Activated CD8-positive, alpha-beta T cell treated with anti-CD3 and anti-CD28 coated beads, Interleukin-2, amount 10 ng/mL, durations not matched to agents 7 days and 5 days (primary cell): ENCODE results near the gene DERA. TPM values are rescaled to one million over a fixed set of nuclear protein-coding genes. Genes with fewer than 3 reads are reported as not detected.
"Not testable (repeated sequence)": the region's sequence is repeated elsewhere in the genome, so short reads cannot be mapped to it uniquely, and the experiment has no call there.

Experiments used
- ATAC-seq: fragments of 150-1000 bp; cut with Tn5 transposase; one replicate; pipeline ENCODE4 v1.10.0; 2021; ENCODE audit warnings: moderate library complexity
- CTCF ChIA-PET: fragments of 350-600 bp; sonication (Branson Sonifier 250); formaldehyde crosslinking; loops from one replicate; lab custom pipeline; 2021; ENCODE audit warnings: antibody characterized with exemption; lab: Charles Lee
- POLR2A ChIA-PET: fragments of 350-600 bp; sonication (Branson Sonifier 250); formaldehyde crosslinking; loops from one replicate; lab custom pipeline; 2021; ENCODE audit warnings: antibody characterized with exemption; lab: Charles Lee
- DNase-seq: peaks from one replicate; pipeline ENCODE4 v3.0.0-alpha.2; 2020
- H3K27ac Mint-ChIP-seq: one replicate; pipeline ENCODE4 v1.8.0; 2021; ENCODE audit warnings: mild to moderate bottlenecking, mixed read lengths
- H3K27me3 Mint-ChIP-seq: one replicate; pipeline ENCODE4 v1.8.0; 2021; ENCODE audit warnings: low read depth, mixed read lengths
- H3K36me3 Mint-ChIP-seq: one replicate; pipeline ENCODE4 v1.8.0; 2021; ENCODE audit warnings: low read depth, mixed read lengths
- H3K4me1 Mint-ChIP-seq: one replicate; pipeline ENCODE4 v1.8.0; 2021; ENCODE audit warnings: low read depth, mixed read lengths
- H3K4me3 Mint-ChIP-seq: one replicate; pipeline ENCODE4 v1.8.0; 2021; ENCODE audit warnings: mild to moderate bottlenecking, mixed read lengths
- H3K9me3 Mint-ChIP-seq: one replicate; pipeline ENCODE4 v1.8.0; 2022; ENCODE audit warnings: mixed read lengths; ENCODE audit not compliant: insufficient read depth
- total RNA-seq, 2 experiments: library from RNA; stranded (reverse); gene quantifications; one replicate each; pipeline ENCODE4 v1.2.3, GENCODE V29; 2021

The DERA gene
- total RNA-seq, 2 experiments from 2014 or later, result 23.1 to 27.7 TPM

- H3K4me1 Mint-ChIP-seq, result no peaks in the 10 kb centered on the region
- peaks cover 7% of the 10 kb centered on the region for H3K9me3 Mint-ChIP-seq
- H3K36me3 Mint-ChIP-seq, result no peaks in the 10 kb centered on the region
- no peak overlapping the region for H3K4me3 Mint-ChIP-seq
- ATAC-seq (no peak), DNase-seq (no peak)
- POLR2A ChIA-PET, result no interaction called here
- CTCF ChIA-PET, result no interaction called here
- no peak overlapping the region for H3K27ac Mint-ChIP-seq
- H3K27me3 Mint-ChIP-seq, result no peaks in the 10 kb centered on the region
Measured at GRCh38 chr12:16056910-16057309, 145.8 kb downstream of the DERA start.

- H3K9me3 Mint-ChIP-seq, H3K27me3 Mint-ChIP-seq, H3K4me3 Mint-ChIP-seq, POLR2A ChIA-PET, DNase-seq, H3K27ac Mint-ChIP-seq, ATAC-seq, H3K4me1 Mint-ChIP-seq, H3K36me3 Mint-ChIP-seq, CTCF ChIA-PET: not testable (repeated sequence)
Measured at GRCh38 chr12:16057351-16057751, 146.2 kb downstream of the DERA start.

GRCh38 chr12:16062611-16063010 lies 151.5 kb downstream of the DERA start:
- POLR2A ChIA-PET, result no interaction called here
- no peaks in the 10 kb centered on the region for H3K9me3 Mint-ChIP-seq
- H3K4me1 Mint-ChIP-seq, result no peaks in the 10 kb centered on the region
- no peaks in the 10 kb centered on the region for H3K27me3 Mint-ChIP-seq
- H3K36me3 Mint-ChIP-seq, result no peaks in the 10 kb centered on the region
- DNase-seq (no peak), ATAC-seq (no peak)
- no peak overlapping the region for H3K4me3 Mint-ChIP-seq
- no peak overlapping the region for H3K27ac Mint-ChIP-seq
- CTCF ChIA-PET, result no interaction called here

- ATAC-seq (no peak), DNase-seq (no peak)
- Mint-ChIP-seq H3K27me3 (no peaks in the 10 kb centered on the region), H3K27ac (no peak overlapping the region), H3K4me3 (no peak overlapping the region), H3K4me1 (no peaks in the 10 kb centered on the region), H3K9me3 (no peaks in the 10 kb centered on the region), H3K36me3 (no peaks in the 10 kb centered on the region)
- ChIA-PET CTCF (no interaction called here), POLR2A (no interaction called here)
Measured at GRCh38 chr12:16063726-16064125, 152.6 kb downstream of the DERA start.

GRCh38 chr12:16070113-16070512 lies 159.0 kb downstream of the DERA start:
- ChIA-PET POLR2A (no interaction called here), CTCF (no interaction called here)
- no peak overlapping the region for H3K27ac Mint-ChIP-seq
- DNase-seq, result no peak
- H3K4me1 Mint-ChIP-seq, result no peaks in the 10 kb centered on the region
- H3K36me3 Mint-ChIP-seq, result no peaks in the 10 kb centered on the region
- H3K9me3 Mint-ChIP-seq, result no peaks in the 10 kb centered on the region
- no peak for ATAC-seq
- peaks cover 4% of the 10 kb centered on the region for H3K27me3 Mint-ChIP-seq
- H3K4me3 Mint-ChIP-seq, result no peak overlapping the region

GRCh38 chr12:16072678-16073077 lies 161.5 kb downstream of the DERA start:
- Mint-ChIP-seq H3K27ac (no peak overlapping the region), H3K9me3 (no peaks in the 10 kb centered on the region), H3K27me3 (peaks cover 4% of the 10 kb centered on the region), H3K4me3 (no peak overlapping the region), H3K36me3 (no peaks in the 10 kb centered on the region), H3K4me1 (no peaks in the 10 kb centered on the region)
- no peak for DNase-seq
- ChIA-PET CTCF (interaction anchor here (1.4 kb wide), 1 partner anchor 43 kb away, joined by 3 read pairs; no protein-coding TSS in a partner anchor), POLR2A (no interaction called here)
- ATAC-seq, result no peak

- no peak overlapping the region for H3K4me3 Mint-ChIP-seq
- peaks cover under 1% of the 10 kb centered on the region for H3K27me3 Mint-ChIP-seq
- no peaks in the 10 kb centered on the region for H3K4me1 Mint-ChIP-seq
- H3K27ac Mint-ChIP-seq, result no peak overlapping the region
- H3K36me3 Mint-ChIP-seq, result no peaks in the 10 kb centered on the region
- DNase-seq (no peak), ATAC-seq (no peak)
- POLR2A ChIA-PET, result no interaction called here
- H3K9me3 Mint-ChIP-seq, result no peaks in the 10 kb centered on the region
- CTCF ChIA-PET, result no interaction called here
Measured at GRCh38 chr12:16074894-16075293, 163.8 kb downstream of the DERA start.

GRCh38 chr12:16075887-16076286 lies 164.8 kb downstream of the DERA start:
- Mint-ChIP-seq H3K27ac (no peak overlapping the region), H3K27me3 (no peaks in the 10 kb centered on the region), H3K4me3 (no peak overlapping the region), H3K4me1 (no peaks in the 10 kb centered on the region), H3K9me3 (no peaks in the 10 kb centered on the region), H3K36me3 (no peaks in the 10 kb centered on the region)
- DNase-seq (no peak), ATAC-seq (no peak)
- POLR2A ChIA-PET, result no interaction called here
- CTCF ChIA-PET, result no interaction called here

- no peak overlapping the region for H3K27ac Mint-ChIP-seq
- no peak overlapping the region for H3K4me3 Mint-ChIP-seq
- H3K4me1 Mint-ChIP-seq, result no peaks in the 10 kb centered on the region
- ChIA-PET CTCF (interaction anchor here (0.6 kb wide), 1 partner anchor 100 kb away, joined by 3 read pairs; no protein-coding TSS in a partner anchor), POLR2A (no interaction called here)
- no peak for DNase-seq
- no peaks in the 10 kb centered on the region for H3K27me3 Mint-ChIP-seq
- no peaks in the 10 kb centered on the region for H3K36me3 Mint-ChIP-seq
- ATAC-seq, result no peak
- H3K9me3 Mint-ChIP-seq, result no peaks in the 10 kb centered on the region
Measured at GRCh38 chr12:16076557-16076956, 165.4 kb downstream of the DERA start.

GRCh38 chr12:16076970-16077522 lies 165.9 kb downstream of the DERA start:
- CTCF ChIA-PET, result interaction anchor here (0.6 kb wide), 1 partner anchor 100 kb away, joined by 3 read pairs; no protein-coding TSS in a partner anchor
- no peak overlapping the region for H3K27ac Mint-ChIP-seq
- no peaks in the 10 kb centered on the region for H3K36me3 Mint-ChIP-seq
- DNase-seq, result no peak
- no peaks in the 10 kb centered on the region for H3K27me3 Mint-ChIP-seq
- no peaks in the 10 kb centered on the region for H3K4me1 Mint-ChIP-seq
- no peak overlapping the region for H3K4me3 Mint-ChIP-seq
- POLR2A ChIA-PET, result no interaction called here
- no peaks in the 10 kb centered on the region for H3K9me3 Mint-ChIP-seq
- no peak for ATAC-seq

- POLR2A ChIA-PET, result no interaction called here
- CTCF ChIA-PET, result interaction anchor here (1.1 kb wide), 1 partner anchor 10 kb away, joined by 3 read pairs; no protein-coding TSS in a partner anchor
- no peaks in the 10 kb centered on the region for H3K36me3 Mint-ChIP-seq
Measured at GRCh38 chr12:16086462-16086861, 175.3 kb downstream of the DERA start.

GRCh38 chr12:16086942-16087341 lies 175.8 kb downstream of the DERA start:
- no peaks in the 10 kb centered on the region for H3K4me1 Mint-ChIP-seq
- POLR2A ChIA-PET, result no interaction called here
- DNase-seq (no peak), ATAC-seq (no peak)
- no peaks in the 10 kb centered on the region for H3K36me3 Mint-ChIP-seq
- no peaks in the 10 kb centered on the region for H3K27me3 Mint-ChIP-seq
- no peak overlapping the region for H3K4me3 Mint-ChIP-seq
- H3K27ac Mint-ChIP-seq, result no peak overlapping the region
- no peaks in the 10 kb centered on the region for H3K9me3 Mint-ChIP-seq
- CTCF ChIA-PET, result interaction anchor here (1.1 kb wide), 1 partner anchor 9 kb away, joined by 3 read pairs; no protein-coding TSS in a partner anchor

More at GRCh38 chr12:16086462-16086861, 175.3 kb downstream of the DERA start:
- no peak for DNase-seq
- no peak overlapping the region for H3K4me3 Mint-ChIP-seq
- no peaks in the 10 kb centered on the region for H3K9me3 Mint-ChIP-seq
- H3K4me1 Mint-ChIP-seq, result no peaks in the 10 kb centered on the region
- no peak for ATAC-seq
- H3K27ac Mint-ChIP-seq, result no peak overlapping the region
- no peaks in the 10 kb centered on the region for H3K27me3 Mint-ChIP-seq
